Right lobe of liver (tissue), 6 donors: Measurements from ENCODE around the gene KRT72. TPM values are rescaled to one million over a fixed set of nuclear protein-coding genes. Genes with fewer than 3 reads are reported as not detected.

Experiments
- ATAC-seq, 4 donors: fragments of 200-7000 bp; cut with Tn5 transposase; one replicate each; pipeline ENCODE4 v1.9.1; 2020; ENCODE audit warnings: mild to moderate bottlenecking in 4 of 4, moderate library complexity in 4 of 4
- DNase-seq, 3 donors: peaks; one replicate each; pipeline ENCODE4 v3.0.0-alpha.2; 2020
- H3K27ac ChIP-seq, 3 donors: fragments of 200-600 bp; one replicate each; pipeline ENCODE4 v1.8.0; 2022
- H3K27me3 ChIP-seq, 2 donors: fragments of 200-600 bp; one replicate each; pipeline ENCODE4 v1.8.0; 2022
- H3K36me3 ChIP-seq, 4 donors: fragments of 200-600 bp; sonication (generic) in 1 of 4; one replicate each; pipeline versions ENCODE4 v1.5.1 to v1.8.0; 2017 to 2022; ENCODE audit warnings: control low read depth in 1 of 4
- H3K4me1 ChIP-seq, 4 donors: fragments of 200-600 bp; sonication (generic) in 1 of 4; one replicate each; pipeline versions ENCODE4 v1.5.1 to v1.8.0; 2017 to 2022; ENCODE audit warnings: control low read depth in 1 of 4
- H3K4me3 ChIP-seq, 3 donors: fragments of 200-600 bp; one replicate each; pipeline ENCODE4 v1.8.0; 2022
- H3K9me3 ChIP-seq, 4 donors: fragments of 200-600 bp; sonication (generic) in 1 of 4; one replicate each; pipeline versions ENCODE4 v1.5.1 to v1.8.0; 2017 to 2022; ENCODE audit warnings: control low read depth in 1 of 4
- CTCF ChIP-seq, 4 donors: fragments of 200-600 bp in 3 of 4; fragments of 450-650 bp in 1 of 4; IDR thresholded peaks; one replicate each; pipeline versions ENCODE4 v1.5.1 to v1.8.0; 2016 to 2022; ENCODE audit warnings: antibody characterized with exemption in 4 of 4, mild to moderate bottlenecking in 2 of 4
- POLR2A ChIP-seq: fragments of 450-650 bp; IDR thresholded peaks from one replicate; pipeline ENCODE4 v1.6.1; 2017; ENCODE audit warnings: antibody characterized with exemption, mild to moderate bottlenecking
- WGBS: methylation state at CpG from one replicate; pipeline ENCODE4 v1.1.6; 2018; ENCODE audit warnings: low coverage, low lambda C conversion rate; ENCODE audit not compliant: insufficient coverage; ENCODE audit errors: missing lambda C conversion rate; 5-methylcytosine and 5-hydroxymethylcytosine counted together
- intact Hi-C, 2 donors: fragments of 100-400 bp; cut with DNase I; formaldehyde crosslinking; loops; one replicate each; pipeline versions ENCODE4 v1.11.2 to v1.14.1; 2022
- total RNA-seq, 6 experiments: library from RNA; depleted of rRNA in 2 of 6; stranded (reverse); fragments of >200 nt in 2 of 6; fragmentation: NEBNext Ultra II Directional in 3 of 6; extraction: Animal tissue kit (Norgen Biotek cat#: 25700) in 3 of 6; gene quantifications; one replicate each; pipeline versions ENCODE4 v1.1.0 to v1.2.4, GENCODE V29; 2016 to 2023
- donor health status: DM: no; HTN: yes; CAD: no.
- donor health status: DM: no; HTN: no; CAD: no.
- donor health status: DM: no; HTN: no; CAD: no.
- donor health status: DM: no; HTN: yes; CAD: no.
- donor health status: DM: no; HTN: yes; CAD: no.

KRT72 gene
- total RNA-seq, 6 experiments from 2014 or later: not detected

DNA sequence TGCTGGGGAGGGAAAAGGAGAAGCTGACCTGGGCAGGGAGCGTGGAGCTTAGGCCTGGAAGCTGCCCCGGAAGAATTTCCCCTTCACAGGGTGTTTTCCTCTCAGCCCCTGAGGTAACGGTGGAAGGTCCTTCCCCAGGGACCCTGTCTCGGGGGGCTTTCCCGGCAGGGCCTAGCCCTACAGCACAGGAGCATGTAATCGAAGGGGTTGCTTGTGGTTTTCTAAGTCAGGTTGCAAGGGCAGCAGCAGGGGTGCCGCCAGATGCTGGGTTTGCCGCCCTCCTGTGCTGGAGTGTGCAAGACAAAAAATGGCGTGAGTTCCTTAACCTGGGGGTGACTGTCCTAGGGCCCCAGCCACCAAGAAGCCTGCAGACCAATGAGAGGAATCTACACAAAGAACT lies 26.0 kb downstream of the KRT72 start:
- no peak for ATAC-seq

DNA sequence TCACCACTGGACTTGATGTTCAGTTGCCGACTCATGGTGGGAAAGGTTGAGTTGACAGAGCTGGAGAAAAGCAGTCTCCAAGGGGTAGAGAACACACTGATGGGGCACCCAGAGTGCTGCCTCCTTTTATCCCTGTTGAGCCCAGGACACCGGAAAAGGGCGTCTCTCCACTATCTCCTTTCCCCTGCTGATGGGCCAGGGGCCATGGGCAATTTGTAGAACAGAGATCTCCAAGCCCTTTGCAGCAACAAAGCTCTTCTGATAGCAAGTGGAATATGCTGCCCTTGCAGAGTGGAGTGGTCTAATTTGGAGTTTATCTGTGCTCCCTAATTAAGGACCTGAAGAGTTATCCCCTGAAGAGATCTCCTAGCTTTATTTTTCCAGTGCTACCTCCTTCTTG lies 27.5 kb downstream of the KRT72 start, which contains the start of gene KRT74:
KRT74 (minus strand) TSS at position 101 of the 400 bp plus-strand sequence; CDS start at position 35, 66 bp downstream.
- Histone ChIP-seq H3K9me3 (no peaks in the 10 kb centered on the region), H3K27ac (no peak within 1 kb of the TSS), H3K4me3 (no peak within 1 kb of the TSS), H3K27me3 (no peaks in the 10 kb centered on the region), H3K4me1 (no peaks in the 10 kb centered on the region), H3K36me3 (no peaks in the 10 kb centered on the region)
- ATAC-seq (no peak), DNase-seq (no peak)
- intact Hi-C loops: loop anchor here in 1 of 2 donors (10.0 kb wide), 1 partner anchor 401 kb away; no protein-coding TSS in a partner anchor
- no peak for TF ChIP-seq CTCF (IDR thresholded peaks at IDR 0.05)
- no peak for TF ChIP-seq POLR2A
- no CpG with 5 or more reads among the region's 3 CpGs for WGBS

More for the DNA sequence above, 26.0 kb downstream of the KRT72 start:
- no peaks in the 10 kb centered on the region for H3K27me3 ChIP-seq
- H3K4me1 ChIP-seq: no peaks in the 10 kb centered on the region
- TF ChIP-seq CTCF (IDR thresholded peaks at IDR 0.05) (no peak), POLR2A (no peak)
- no peaks in the 10 kb centered on the region for H3K36me3 ChIP-seq
- intact Hi-C loops: loop anchor here in 1 of 2 donors (10.0 kb wide), 1 partner anchor 400 kb away; no protein-coding TSS in a partner anchor
- H3K9me3 ChIP-seq: no peaks in the 10 kb centered on the region
- WGBS: 89% methylated on average over 3 of the region's 9 CpGs
- H3K27ac ChIP-seq: no peak overlapping the region
- H3K4me3 ChIP-seq: no peak overlapping the region
- no peak for DNase-seq

GRCh38 chr12:52573306-52573705 lies 28.0 kb downstream of the KRT72 start:
- ATAC-seq (no peak), DNase-seq (no peak)
- no peak overlapping the region for H3K4me3 ChIP-seq
- H3K27me3 ChIP-seq: no peaks in the 10 kb centered on the region
- TF ChIP-seq POLR2A (no peak), CTCF (IDR thresholded peaks at IDR 0.05) (no peak)
- no peaks in the 10 kb centered on the region for H3K4me1 ChIP-seq
- no peaks in the 10 kb centered on the region for H3K9me3 ChIP-seq
- no peak overlapping the region for H3K27ac ChIP-seq
- intact Hi-C loops: loop anchor here in 1 of 2 donors (10.0 kb wide), 1 partner anchor 401 kb away; no protein-coding TSS in a partner anchor
- WGBS: 80% methylated on average over 2 of the region's 15 CpGs
- H3K36me3 ChIP-seq: no peaks in the 10 kb centered on the region

- Histone ChIP-seq H3K4me1 (no peaks in the 10 kb centered on the region), H3K36me3 (no peaks in the 10 kb centered on the region), H3K27me3 (no peaks in the 10 kb centered on the region), H3K9me3 (no peaks in the 10 kb centered on the region), H3K27ac (no peak overlapping the region), H3K4me3 (no peak overlapping the region)
- intact Hi-C loops: loop anchor here in 1 of 2 donors (10.0 kb wide), 1 partner anchor 404 kb away; no protein-coding TSS in a partner anchor
- TF ChIP-seq CTCF (IDR thresholded peaks at IDR 0.05): no peak
- TF ChIP-seq POLR2A: no peak
- ATAC-seq: no peak
- DNase-seq: no peak
- WGBS: 96% methylated on average over 3 of the region's 10 CpGs
These were observed 30.8 kb downstream of the KRT72 start for GRCh38 chr12:52570511-52570910.
